Activated T-cell treated with anti-CD3 and anti-CD28 coated beads for 1 hour (primary cell): ENCODE measurements around the gene TRAF3.
A peak's percentile ranks its signal among the peaks of the same experiment; 100 is the strongest.
"Not testable (repeated sequence)": the region's sequence is repeated elsewhere in the genome, so short reads cannot be mapped to it uniquely, and the experiment has no call there.

Source experiments
- DNase-seq: peaks from one replicate; pipeline ENCODE4 v3.0.0-alpha.2; 2020; ENCODE audit warnings: low read depth

Gene TRAF3

GRCh38 chr14:102752239-102752847 lies 24.9 kb upstream of the TRAF3 start:
- DNase-seq = no peak

DNA sequence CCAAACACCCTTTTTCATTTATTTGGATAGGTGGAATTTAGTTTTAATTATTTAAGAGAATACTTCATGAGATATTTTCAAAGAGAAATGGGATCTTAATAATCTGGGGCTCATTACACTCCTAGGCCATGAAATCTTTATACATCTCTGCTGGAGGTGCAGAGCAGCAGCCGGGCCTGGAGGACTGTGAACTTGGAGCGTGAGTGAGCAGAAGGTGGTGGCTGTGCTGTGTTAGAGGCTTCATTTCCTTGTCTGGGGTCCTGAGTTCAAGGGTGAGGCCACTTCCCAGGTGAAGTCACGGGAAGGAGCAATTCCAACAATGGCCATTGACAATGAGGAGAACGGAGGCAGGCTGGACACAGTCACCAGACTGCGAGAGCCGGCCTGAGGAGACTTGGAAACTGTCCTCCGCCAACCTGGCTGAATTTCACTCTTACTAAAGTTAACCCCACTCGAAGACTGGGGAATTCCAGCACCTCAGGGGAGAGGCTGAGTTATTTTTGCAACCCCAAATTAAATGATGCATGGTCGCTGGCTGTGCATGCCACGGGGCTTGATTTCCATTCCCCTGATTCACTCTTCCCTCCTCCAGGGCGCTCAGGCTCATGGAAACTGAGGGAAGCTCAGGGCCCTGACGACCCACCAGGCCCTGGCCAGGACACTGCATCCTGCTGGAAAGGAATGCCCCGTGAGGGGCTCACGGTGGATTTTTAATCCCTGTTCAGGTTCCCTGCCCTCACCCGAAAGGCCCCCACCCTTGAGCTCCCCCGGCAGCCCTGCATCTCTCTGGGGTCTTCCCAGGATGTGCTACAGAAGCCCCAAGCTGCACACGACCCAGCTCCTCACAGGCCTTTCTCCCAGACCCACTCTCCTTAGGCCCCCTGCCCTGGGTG lies 22.6 kb upstream of the TRAF3 start:
- no peak for DNase-seq

- DNase-seq = no peak
Observed at GRCh38 chr14:102757646-102758045, 19.6 kb upstream of the TRAF3 start.

GRCh38 chr14:102758087-102758486 lies 19.2 kb upstream of the TRAF3 start:
- DNase-seq = no peak

- DNase-seq = no peak
Observed at GRCh38 chr14:102759456-102760187, 17.6 kb upstream of the TRAF3 start.

GRCh38 chr14:102760496-102761193 lies 16.6 kb upstream of the TRAF3 start:
- DNase-seq = no peak

GRCh38 chr14:102761206-102761605 lies 16.0 kb upstream of the TRAF3 start:
- DNase-seq = no peak

GRCh38 chr14:102764220-102764671 lies 13.0 kb upstream of the TRAF3 start:
- DNase-seq = no peak

DNA sequence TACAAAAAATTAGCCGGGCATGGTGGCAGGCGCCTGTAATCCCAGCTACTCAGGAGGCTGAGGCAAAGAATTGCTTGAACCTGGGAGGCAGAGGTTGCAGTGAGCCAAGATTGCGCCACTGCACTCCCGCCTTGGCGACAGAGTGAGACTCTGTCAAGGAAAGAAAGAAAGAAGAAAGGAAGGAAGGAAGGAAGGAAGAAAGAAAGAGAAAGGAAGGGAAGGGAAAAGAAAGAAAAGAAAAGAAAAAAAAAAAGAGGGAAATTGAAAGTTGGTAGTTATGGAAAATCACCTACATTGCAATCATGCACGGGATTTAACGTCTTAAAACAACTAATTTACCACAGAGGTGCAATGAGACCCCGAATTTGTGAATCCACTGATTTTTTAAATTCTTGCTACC lies 11.5 kb upstream of the TRAF3 start:
- DNase-seq = not testable (repeated sequence)

DNA sequence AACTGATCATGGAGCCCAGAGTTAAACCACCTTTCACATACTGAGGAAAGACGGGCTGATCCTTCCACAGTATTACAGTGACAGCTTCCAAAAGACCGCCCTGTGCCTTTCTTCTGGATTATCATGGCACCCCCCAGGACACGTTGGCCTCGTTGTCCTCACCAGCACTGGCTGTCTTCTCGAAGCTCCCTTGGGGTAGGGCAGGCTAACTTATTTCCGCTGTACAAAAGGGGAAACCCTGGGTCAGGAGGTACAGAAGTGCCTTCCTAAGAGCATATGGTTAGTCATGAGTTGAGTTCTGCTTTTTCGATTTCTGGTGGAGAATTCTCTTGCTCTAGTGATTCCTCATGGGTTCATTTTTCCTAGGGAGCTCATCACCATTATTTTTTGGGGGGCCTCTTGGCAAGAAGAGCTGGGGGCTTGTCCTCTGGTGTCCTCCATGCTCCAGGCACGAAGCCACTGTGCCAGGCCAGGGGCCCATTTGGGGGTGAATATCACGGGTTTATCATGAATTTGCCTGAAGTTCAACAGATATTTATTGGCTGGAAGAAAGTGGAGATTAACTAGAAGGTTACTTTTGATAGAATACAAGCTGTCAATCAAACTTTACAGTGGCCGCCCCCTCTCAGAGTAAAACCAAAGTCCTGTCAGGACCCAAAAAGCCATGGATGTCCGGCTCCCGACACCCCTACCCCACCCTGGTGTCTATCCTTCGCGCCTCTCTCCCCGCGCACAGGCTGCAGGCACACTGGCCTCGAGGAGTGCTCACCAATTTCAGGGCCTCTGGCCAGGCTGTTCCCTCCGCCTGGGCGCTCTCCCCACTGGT lies 8.8 kb upstream of the TRAF3 start:
- DNase-seq = no peak

GRCh38 chr14:102769049-102769327 lies 8.3 kb upstream of the TRAF3 start:
- no peak for DNase-seq

DNA sequence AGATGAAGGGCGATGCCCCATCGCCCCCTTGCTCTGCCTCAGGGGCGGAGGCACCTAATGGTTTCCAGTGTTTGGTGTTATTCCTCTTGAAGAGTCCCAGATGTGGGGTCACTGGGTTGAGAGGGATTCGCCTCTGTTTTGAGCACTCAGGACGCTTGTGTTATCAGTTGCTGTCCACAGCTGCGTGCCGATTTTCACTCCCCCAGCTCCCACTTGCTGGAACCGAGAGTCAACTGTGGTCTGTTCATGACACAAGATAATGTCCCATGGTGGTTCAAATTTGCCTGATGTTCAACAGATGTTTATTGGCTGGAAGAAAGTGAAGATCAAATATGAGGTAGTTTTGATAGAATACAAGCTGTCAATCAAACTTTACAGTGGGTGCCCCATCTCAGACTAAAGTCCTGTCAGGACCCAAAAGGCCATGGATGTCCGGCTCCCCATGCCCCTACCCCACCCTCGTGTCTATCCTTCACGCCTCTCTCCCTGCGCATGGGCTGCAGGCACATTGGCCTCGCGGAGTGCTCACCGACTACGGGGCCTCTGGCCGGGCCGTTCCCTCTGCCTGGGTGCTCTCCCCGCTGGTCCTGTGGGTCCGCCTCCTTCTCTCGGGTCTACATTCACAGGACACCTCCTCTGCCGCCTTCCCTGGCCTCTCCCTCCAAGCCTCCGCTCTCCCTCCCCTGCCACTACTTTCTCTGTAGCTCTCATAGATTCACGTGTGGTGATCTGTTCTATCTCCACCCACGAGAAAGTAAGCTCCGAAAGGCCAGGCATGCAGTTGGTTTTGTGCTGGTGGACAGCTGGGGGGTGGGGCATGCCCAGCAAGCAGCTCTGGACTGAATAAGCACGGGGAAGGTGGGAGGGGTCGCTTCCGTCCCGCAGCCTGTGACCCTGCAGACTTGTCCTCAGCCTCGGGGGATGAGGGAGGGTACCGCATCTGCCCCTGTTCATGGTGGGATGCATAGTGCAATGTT lies 6.8 kb upstream of the TRAF3 start:
- no peak for DNase-seq

DNA sequence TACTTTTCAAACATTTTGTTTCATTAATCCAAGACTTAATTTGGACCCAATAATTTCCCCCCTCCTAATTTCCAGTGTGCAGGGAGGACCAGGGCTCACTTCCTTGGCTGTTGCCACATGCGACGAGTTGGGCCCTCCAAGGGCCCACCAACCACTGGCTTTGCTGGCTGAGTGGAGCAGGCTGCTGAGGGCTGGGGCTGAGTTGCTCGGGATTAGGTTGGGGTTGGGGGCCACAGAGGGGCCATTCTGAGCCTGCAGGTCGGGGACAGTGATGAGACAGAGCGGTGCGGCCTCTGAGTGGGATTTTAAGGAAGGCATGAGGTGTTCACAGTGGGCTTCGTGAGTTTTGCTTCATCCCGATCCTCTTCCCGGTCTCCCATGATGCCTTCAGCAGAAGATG lies 6.1 kb upstream of the TRAF3 start:
- no peak for DNase-seq

GRCh38 chr14:102772781-102773570 lies 4.3 kb upstream of the TRAF3 start:
- no peak for DNase-seq

DNA sequence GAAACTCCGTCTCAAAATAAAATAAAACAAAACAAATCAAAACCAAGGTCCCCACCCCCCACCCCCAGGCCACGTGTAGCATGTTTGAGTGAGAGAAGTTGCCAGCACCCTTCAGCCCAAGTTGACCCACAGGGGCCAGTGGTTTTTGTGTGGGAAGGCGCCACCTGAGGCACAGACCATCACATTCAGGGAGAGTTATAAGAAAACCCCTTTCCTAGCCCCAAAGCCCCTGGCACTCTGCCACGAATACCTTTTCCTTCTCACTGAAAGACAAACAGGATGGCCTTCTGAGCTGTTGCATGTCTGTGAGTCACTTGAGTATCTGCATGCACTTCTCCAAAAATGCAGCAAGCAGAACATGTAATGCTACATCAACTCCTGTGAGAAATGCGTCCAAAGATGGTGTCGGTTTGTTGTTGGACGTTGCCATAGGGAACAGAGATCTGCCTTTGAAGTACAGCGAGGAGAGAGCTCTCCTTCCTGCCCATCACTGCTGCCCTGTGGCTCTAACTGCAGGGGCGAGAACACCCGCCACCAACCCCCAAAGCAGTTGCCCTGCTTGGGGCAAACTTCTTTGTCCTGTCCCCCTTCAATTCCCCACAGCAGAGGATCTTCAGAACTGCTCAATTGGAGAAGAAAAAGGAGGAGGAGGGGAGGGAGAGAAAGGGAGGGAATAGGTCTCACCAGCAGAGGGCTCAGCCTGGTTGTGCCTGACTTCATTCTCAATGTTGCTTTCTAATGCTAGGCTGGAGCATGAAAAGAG lies 2.7 kb upstream of the TRAF3 start:
- DNase-seq = peak; percentile 51

DNA sequence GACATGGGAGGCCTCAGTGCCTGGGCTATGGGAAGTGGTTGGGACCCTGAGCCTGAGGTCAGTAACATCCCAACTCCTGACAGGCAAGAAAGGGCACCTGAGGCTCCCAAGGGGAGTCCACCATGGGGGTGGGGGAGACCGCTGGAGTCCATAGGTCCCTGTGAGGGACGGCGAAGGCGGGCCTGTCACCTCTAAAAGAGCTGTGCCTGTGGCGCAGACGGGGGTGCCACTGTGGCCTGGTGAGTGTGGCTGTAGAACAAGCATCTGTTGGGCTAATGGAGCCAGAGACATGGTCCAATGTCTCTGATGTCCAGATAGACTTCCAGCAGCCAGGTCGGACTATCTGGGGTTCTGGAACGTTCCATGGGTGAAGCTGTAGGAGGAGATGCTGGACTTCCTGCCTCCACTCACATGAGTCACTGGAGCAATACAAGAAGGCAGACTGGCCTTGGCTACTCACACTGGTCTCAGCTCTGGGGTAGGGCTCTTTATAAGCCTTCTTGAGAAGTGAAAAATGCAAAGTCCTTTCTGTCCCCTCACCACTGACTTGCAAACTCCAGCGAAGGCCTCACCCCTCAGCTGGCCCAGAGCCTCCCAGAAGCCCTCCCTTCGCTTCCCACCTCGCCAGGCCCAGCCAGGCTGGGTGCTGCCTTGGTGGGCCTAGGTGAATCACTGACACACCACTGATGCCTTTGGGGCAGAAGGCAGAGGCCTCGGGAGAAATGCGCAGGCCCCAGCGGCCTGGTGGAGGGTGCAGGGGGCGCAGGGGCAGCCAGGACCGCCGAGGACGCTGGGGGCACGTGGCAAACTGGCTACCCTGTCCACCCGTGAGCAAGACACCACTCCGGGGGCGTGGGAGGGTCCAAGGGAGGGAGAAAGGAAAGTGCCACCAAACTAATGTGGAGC lies 1.1 kb upstream of the TRAF3 start:
- DNase-seq = no peak

DNA sequence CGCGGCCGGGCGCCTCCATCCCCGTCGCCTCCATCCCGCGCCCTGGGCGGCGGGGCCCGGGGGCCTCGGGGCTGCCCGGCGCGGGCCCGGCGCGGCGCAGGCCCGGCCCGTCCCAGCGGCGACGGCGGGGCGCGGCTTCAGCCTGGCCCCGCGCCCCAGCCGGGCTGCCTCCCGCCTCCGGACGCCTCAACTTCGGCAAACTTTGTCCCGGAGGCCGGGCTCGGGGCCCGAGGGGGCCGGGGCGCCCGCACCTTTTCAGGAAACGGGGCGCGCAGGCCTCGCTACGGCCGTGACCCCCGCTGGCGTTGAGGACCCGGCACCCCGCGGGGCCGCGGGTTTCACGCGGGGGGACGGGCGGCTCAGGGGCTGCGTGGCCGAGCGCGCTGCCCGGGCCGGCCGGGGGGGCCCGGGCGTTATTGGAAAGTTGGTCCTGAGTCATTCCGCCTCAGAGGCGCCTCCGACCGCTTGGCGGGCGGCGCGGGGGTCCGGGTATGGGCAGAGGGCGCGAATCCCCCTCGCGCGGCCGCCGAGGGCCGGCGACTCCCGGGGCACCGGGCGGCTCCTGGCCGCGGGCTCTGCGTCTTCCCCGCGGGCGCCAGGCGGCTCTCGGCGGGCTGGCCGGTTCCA lies 575 bp downstream of the TRAF3 start:
- DNase-seq = no peak
